NCI-H128 (cell line): ENCODE data around the gene UBAC1.
"Not testable (repeated sequence)": the region's sequence is repeated elsewhere in the genome, so short reads cannot be mapped to it uniquely, and the experiment has no call there.

ENCODE experiments used
- DNase-seq: peaks from one replicate; lab custom pipeline; 2025; ENCODE audit not compliant: unreplicated experiment; lab: John Stamatoyannopoulos, UW

Gene UBAC1

DNA sequence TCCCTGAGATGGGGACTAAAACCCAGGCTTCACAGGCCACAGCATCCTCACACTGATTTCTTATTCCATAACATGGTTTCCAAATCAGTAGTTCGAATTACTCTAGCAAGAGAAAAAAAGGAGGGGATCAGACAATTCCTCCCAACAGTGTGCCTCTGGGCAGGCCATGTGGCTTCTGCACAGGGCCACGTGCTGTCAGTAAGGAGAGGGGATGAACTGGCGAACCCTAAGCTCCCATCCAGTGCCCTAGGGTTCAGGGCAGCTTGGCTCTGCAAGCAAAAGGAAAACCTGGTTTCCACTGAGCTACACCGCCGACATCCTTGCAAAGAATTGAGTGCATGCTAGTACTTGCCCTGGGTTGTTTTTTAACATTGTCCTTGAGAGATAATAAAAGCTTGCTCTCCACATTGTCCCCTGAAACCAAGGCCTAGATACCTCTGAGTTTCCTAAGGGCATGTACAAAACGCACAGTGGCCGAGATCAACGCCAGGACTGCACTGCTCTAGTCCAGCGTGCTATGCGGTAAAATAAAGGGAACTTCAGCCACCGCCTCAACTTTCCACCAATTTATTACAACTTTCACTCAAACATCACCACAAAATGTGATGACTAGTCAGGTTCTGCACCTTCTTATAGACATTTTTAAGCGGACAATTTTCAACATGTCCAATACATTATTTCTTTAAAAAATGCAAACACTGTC, 58.4 kb downstream of the UBAC1 start:
- no peak for DNase-seq

DNA sequence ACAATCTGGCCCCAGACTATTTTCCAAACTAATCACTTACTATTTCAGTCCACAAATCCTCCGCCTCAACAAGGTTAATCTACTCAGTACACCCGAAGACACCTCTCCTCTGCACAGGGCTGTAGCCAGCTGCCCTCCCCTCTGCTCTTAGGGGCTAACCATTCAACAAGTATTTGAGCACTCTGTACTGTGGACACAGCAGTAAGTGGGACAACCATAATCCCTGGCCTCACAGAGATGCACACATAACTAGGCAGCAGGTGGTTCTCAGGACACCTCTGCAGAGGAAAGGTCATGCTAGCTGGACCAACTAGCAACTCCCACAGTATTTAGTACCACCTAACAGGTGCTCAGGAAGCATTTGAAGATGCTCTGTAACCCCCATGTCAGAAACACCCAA, 59.3 kb downstream of the UBAC1 start:
- no peak for DNase-seq

DNA sequence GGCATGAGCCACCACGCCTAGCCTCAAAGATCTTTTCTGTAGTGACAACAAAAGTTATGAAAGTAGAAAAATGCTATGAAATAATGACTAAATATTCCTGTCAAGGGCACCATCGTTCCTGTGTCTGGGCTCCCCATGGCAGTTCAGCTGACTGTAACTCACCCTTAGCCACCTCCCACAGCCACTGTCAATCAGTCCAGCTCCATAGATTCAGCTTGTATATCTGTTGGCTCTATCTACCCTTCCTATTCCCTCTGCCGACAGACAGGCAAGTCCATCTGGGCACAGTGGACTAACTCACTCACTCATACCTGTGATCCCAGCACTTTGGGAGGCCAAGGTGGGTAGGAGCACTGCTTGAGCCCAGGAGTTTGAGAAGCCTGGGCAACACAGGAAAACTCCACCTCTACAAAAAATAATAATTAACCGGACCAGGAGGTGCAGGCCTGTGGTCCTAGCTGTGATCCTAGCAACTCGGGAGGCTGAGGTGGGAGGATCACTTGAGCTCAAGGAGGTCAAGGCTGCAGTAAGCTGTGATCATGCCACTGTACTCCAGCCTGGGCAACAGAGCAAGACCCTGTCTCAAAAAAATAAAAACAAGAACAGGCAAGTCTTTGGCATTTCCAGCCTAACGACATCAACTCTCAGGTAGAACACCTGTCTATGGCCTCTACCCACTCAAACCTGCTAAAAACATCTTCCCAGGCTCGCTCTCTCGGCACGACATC, 60.0 kb downstream of the UBAC1 start:
- DNase-seq, result no peak

DNA sequence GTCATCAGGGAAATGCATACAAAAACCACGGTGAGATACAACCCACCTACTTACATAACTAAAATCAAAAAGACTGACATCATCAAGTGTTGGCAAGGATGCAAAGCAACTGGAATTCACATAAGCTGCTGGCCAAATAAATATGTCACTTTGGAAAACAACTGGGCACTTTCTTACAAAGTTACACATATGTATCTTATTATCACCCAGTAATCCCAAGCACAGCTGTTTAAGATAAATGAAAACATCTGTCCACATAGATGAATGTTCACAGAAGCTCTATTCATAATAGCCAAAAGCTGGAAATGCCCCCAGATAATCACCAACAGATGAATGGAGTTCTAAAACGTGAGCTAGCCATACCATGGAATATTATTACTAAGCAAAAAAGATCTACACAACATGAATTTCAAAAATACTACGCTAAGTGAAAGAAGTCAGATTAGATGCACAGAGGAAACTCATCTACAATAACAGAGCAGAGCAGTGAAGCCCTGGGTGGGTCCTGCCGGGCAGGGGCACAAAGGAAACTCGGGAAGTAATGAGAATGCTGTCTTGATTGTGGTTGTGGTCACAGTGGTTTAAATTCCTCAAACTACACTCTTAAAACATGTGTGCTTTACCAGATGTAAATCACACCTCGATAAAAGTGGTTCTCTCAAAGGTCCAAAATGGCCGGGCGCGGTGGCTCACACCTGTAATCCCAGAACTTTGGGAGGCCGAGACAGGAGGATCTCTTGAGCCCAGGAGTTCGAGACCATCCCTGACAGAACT, 62.4 kb downstream of the UBAC1 start:
- DNase-seq, result no peak

DNA sequence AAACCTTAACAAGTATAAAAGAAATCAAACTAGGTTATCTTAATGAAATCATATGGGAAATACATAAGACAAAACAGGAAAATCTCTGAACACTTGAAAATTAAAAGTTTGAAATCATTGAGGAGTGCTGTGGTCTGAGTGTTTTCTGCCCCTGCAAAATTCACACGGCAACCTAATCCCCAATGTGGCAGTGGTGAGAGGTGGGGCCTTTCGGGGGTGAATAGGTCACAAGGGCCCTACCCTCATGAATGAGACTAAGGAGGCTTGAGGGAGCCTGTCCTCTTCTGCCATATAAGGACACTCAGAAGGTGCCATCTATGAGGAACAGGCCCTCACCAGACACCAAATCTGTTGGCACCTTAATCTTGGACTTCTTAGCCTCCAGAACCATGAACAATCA, 64.5 kb downstream of the UBAC1 start:
- no peak for DNase-seq

DNA sequence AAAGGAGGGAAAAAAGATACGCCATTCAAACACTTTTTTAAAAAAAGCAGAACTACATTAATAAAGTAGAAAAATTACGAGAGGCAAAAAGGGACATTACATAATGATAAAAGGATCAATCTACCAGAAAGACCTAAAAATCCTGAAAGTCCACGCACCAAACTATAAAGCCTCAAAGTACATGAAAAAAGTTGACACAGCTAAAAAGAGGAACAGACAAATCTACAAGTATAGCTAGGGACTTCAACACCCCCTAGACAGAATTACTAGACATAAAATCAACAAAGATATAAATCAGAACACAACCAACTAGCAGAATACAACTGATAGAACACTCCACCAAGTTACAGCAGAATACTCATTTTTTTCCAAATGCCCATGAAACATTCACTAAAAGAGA, 65.0 kb downstream of the UBAC1 start:
- no peak for DNase-seq

DNA sequence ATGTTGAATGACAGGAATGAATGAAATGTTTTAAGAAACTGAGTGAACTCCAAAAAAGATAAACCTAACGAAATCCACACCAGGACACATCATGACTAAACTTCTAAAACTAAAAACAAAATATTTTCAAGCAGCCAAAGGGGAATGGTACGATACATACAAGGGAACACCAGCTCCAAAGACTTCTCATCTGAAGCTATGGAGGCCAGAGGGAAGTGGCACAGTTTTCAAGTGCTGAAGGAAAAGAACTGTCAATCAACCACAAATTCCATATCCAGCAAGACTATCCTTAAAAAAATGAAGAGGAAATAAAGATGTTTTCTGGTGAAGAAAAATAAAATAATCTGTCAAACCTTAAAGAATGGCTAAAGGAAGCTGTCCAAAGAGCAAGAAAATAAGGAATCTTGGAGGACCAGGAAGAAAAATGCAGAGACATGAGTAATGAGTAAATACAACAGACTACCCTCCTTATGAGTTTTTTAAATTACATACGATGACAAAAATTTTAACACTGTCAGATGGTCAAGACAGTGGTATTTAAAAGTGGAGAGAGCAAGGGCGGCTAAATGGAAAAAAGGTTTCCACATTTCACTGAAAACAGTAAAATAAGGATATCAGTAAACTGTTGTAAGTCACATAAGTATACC, 65.8 kb downstream of the UBAC1 start:
- no peak for DNase-seq

DNA sequence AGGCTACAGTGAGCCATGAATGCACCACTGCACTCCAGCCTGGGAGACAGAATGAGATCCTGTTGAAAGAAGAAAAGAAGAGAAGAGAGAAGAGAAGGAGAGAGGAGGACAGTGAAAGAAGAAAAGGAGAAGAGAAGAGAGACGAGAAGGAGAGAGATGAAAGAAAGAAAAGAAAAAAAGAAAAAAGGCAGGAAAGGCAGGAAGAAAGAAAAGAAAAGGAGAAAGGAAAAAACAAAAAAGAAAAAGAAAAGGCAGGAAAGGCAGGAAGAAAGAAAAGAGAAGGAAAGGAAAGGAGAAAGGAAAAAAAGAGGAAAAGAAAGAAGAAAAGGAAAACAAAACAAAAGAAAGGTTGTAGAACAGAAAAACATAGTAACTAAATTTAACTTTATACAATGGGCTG, 68.1 kb downstream of the UBAC1 start:
- DNase-seq, result no peak

DNA sequence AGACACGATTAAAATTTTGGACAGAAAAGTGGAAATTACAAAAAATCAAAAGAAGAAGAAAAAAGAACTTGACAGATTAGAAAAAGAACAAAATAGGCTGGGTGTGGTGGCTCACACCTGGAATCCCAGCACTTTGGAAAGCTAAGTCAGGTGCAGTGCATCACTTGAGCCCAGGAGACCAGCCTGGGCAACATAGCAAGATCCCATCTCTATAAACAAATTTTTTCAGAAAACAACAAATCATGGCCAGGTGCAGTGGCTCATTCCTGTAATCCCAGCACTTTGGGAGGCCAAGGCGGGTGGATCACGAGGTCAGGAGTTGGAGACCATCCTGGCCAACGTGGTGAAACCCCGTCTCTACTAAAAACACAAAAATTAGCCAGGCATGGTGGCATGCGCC, 68.8 kb downstream of the UBAC1 start:
- DNase-seq, result not testable (repeated sequence)

DNA sequence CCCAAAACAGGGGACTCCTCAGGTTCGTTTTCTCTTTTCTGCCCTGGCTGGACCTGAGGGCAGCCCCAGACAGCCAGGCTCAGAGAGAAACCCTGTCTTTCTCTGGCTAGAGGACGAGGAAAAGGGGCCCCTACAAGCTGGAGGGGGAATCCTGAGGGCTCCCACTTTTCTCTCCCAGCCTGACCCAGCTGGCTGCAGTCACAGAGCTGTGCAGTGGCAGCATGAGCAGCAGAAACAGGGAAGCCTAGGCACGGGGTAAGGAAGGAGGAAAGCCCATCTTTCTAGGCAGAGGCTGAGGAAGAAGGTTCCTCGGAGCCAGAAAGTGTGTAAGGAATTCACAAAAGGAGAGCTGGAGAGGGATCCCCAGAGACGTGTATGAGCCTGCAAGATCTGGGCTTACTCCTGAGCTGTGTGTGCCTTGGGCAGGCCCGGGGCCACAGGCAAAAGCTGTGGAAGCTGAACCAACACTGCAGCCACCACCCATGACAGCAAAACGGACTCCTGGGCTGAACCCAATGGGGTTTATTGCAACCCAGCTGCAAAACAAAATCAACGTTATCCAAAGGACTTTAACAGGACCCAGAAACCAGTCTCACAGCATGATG, 70.0 kb downstream of the UBAC1 start:
- no peak for DNase-seq

DNA sequence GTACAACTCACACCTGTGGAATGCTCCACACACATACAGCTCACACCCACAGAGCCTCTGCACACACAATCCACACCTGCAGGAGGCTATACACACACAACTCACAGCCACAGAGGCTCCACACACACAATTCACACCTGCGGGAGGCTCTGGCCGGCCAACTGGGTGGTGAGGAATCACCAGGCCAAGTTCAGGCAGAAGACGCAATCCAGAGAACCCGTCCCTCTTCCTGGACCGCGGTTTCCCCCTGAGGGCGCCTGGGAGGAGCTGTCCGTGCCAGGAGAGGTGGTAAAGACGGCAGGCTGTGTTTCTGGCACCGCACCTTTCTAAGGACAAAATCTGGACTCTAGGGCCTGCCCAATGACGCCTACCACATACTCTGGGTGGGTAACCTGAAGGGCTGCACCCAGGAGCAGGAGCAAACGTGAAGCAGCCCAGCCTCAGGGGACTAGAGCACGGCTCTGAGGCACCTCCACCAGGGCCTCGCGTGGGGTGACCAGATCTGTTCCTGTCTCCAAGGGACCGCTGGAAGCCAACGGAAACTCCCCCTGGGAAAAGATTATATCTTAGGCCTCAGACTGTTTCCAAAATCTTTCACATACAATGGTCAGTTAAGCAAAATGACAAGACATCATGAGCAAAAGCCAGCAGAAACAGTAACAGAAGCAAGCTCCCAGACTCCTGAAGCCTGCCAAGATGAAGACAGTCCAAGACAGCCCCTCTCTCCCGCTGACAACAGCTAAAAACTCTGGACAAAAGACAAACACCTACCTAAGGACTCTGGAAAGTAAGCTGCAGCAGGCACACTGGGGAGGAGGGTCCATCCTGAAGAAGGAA, 70.8 kb downstream of the UBAC1 start:
- no peak for DNase-seq

DNA sequence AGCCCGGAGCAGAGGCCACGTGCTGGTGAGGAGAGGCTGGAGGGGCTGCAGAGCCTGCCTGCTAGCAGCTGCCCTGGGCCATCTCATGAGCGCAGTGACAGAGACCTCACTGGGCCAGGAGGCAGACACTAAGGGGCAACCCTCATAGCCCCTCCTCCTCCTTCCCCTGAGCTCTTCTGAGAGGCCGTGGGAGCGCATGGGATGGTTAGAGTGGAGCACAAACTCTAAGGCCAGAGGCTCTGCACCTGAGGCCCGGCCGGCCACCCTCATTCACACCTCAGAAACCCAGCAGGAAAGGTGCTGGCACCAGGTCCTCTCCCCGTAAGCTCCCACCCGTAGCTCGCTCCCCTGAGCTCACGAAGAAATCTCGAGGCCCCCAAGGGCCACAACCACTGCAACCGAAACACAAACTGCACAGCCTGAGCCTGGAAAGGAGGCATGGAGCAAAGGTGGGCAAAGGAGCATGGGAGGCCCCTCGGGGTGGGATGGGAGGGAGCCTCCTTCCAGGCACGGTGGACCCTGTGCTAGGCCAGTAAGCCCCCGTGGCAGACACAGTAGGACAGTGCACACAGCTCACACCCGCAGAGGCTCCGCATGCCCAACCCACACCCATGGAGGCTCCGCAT, 71.5 kb downstream of the UBAC1 start:
- DNase-seq, result no peak

DNA sequence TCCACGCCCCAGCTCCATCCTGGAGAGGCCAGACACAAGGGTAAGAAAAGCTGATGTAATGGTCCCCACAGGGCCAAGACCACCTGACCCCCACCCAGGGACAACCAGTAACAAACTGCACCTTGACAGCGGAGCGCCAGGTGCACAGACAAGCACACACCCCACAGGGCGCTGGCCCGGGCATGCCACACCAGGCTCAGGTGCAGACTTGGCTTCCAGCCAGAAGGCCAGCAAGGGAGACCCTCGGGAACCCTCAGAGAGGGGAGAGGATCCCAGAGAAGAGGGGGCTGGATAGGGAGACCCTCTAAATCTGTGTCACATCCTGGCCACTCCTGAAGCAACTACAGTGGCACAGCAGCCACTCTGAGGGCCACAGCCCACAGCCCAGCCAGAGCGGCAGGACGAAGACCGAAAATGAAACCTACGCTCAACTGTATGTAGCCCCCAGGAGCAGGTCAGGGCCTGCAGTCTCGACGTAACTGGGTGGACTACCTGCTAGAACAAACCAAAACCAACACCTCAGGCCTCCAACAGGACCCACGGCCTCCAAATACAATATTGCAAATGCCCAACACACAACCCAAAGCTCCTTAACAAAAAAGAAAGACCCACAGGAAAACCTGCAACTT, 72.3 kb downstream of the UBAC1 start:
- no peak for DNase-seq

DNA sequence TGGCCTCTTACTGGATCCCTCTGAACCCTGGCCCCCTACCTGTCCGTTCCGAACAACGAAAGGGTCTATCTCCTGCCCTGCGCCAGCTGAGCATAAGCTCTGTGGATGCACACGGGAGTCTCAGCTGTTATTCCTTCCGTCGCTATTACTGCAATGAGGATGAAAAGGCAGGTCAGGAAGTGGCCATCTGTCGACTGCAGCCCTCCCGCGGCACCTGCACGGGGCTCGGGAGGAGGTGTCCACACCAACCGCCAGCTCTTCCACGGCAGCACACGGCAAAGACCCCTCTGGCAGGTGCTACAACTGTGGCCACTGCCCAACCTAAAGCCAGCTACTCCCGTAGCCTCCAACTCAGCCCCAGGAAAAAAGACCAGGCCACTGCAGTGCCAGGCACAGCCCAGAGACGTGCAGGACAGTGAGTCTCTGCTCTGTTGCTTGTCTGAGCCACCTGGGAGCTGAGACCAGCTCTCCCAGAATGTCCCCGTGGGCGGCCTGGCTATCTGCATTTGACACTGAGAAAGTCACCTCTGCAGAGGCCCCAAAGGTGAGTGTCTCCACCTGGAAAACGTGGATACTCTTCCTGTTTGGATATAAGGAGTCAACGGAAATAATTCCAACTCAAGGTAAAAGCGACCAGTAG, 72.9 kb downstream of the UBAC1 start:
- DNase-seq, result no peak

DNA sequence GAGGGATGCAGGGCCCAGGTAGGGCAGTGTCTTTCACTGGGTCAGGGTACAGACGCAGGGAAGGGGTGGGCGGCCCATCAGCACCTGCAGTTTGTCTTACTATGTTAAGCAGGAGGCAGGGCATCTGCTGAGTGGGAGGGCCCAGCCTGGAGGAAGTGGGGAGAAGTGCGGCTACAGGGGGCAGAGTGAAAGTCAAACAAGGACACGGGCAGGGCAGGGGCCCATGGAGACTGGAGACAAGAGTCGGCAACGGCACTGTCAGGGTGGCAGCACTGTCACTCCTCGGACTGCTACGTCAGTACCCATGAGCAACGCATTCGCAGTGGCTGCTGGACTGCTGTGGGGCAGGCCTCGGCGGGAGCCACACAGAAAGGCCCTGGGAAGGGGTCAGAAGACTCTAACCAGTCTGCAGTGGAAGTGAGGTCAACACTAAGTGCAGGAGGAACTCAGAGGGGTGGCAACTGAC, 73.6 kb downstream of the UBAC1 start:
- DNase-seq, result no peak

DNA sequence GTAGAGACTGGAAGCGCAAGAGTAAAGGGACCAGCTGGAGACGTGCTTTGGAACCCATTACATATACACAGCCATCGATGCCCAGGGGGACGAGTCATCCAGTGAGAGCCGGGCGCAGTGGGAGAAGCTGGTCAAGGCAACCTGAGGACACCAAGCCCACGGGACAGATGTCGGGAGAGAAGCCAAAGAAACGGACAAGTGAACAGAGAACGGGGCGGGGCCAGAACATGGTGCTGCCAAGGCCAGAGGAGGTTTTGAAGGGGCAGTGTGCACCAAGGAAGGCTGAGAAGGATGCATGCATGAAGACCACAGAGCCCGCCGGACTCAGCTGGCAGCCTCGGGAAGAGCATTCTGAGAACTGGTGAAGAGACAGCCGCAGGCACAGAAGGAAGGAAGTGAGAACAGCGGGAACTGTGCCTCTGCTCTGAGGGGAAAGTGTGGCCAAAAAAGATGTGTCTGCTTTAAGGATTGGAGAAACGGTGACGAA, 74.1 kb downstream of the UBAC1 start:
- no peak for DNase-seq

DNA sequence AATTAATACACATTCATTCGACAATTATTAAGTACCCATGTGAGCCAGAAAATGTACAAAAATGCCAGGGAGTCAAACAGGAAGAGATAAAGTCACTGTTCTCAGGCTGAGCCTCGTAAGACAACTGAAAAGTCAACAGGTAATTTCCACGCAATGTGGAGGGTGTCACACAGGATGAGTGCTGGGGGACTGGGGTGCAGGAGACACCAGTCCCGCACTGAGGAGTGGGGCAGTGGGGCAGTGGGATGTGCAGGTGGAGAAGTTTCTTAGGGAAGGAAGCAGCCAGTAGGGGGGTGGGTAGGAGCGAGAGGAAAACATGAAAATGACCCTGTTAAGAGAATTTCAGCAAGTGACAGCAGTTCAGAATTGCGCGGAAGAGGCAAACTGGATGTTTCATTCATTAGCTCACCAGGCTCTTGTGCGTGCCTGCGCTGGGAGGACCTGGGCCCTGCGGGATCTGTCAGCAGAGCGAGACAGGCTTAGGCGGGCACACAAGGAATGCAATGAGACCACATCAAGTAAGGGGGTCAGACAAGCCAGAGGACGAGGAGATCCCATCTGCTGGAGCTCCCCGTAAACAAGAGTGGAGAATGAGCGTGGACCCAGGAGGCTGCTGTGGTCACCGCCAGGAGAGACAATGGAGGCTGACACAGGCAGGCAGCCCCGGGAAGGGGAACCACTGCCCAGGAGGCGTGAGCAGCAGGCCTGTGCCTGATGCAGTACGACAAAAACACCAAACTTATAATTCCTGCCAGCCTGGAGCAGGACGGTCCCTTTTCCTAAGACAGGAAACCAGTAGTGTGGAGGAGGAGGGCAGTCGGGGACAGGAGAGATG, 74.8 kb downstream of the UBAC1 start:
- no peak for DNase-seq
